ENCODE measurements around the gene OBP2A. TPM values are rescaled to one million over a fixed set of nuclear protein-coding genes. Genes with fewer than 3 reads are reported as not detected.
"Not testable (repeated sequence)": the region's sequence is repeated elsewhere in the genome, so short reads cannot be mapped to it uniquely, and the experiment has no call there.

OBP2A gene
- total and polyA plus RNA-seq, 12 donors, result not detected

DNA sequence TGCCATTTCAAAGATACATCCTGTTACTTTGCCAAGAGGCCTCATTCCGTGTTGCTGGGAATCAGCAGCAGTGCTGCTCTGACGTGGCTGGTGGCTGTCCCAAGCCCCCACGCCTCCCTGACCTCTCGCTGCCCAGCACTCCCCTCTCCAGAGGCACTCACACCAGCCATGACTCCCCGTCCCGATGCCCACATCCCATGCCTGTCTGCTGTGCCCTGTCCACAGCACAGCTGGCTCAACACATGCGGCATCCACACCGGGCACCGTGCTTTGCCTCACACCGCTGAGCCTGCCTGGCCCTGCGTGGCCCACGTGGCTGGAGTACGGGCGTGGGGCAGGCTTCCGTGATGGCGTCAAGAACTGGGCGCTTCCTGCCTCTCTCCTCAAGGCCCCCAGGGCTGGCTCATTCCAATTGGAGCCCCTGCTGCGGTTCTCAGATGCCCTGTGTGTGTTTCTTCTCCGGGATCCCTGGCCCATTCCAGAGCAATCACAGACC lies 32.5 kb upstream of the OBP2A start:
- intact Hi-C loops (cut with DNase I), result no loop called here
- WGBS, 2 donors, result 83 to 85% methylated on average over 18 to 19 of the region's 19 CpGs
- H3K27me3 ChIP-seq, result peaks cover 0 to 3% (median 0%) of the 10 kb centered on the region in 7 donors
- TF ChIP-seq, protein P1, sequence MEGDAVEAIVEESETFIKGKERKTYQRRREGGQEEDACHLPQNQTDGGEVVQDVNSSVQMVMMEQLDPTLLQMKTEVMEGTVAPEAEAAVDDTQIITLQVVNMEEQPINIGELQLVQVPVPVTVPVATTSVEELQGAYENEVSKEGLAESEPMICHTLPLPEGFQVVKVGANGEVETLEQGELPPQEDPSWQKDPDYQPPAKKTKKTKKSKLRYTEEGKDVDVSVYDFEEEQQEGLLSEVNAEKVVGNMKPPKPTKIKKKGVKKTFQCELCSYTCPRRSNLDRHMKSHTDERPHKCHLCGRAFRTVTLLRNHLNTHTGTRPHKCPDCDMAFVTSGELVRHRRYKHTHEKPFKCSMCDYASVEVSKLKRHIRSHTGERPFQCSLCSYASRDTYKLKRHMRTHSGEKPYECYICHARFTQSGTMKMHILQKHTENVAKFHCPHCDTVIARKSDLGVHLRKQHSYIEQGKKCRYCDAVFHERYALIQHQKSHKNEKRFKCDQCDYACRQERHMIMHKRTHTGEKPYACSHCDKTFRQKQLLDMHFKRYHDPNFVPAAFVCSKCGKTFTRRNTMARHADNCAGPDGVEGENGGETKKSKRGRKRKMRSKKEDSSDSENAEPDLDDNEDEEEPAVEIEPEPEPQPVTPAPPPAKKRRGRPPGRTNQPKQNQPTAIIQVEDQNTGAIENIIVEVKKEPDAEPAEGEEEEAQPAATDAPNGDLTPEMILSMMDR (IDR thresholded peaks at IDR 0.05), result no peak
- H3K4me3 ChIP-seq, result no peak overlapping the region
- peak in 1 of 2 donors; percentile 2 for DNase-seq
- H3K9me3 ChIP-seq, result peaks cover 0 to 19% (median 12%) of the 10 kb centered on the region in 11 donors
- peak in 3 of 8 donors; percentile 20 to 66 (median 24) for ATAC-seq
- no peaks in the 10 kb centered on the region for H3K36me3 ChIP-seq
- peaks cover 0 to 7% (median 0%) of the 10 kb centered on the region in 9 donors for H3K4me1 ChIP-seq
- H3K27ac ChIP-seq, result no peak overlapping the region

DNA sequence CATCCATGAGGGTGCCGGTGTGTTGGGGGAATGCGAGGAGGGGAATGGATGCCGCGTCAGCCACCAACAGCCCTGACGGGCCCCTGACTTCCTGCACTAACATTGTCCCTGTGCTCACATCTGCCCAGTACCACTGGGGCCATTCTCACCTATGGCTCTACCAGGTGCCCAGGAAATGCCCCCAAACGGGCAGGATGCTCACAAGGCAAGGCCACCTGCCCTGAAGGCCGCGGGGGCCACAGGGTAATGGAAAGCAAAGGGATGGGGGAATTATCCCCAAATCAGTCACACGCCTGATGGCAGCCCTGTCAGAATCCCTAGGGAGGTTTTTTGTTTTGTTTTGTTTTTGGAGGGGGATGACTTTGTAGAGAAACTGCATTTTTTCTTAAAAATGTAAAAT lies 32.0 kb upstream of the OBP2A start:
- DNase-seq; H3K36me3 ChIP-seq; H3K4me1 ChIP-seq; H3K27ac ChIP-seq; H3K4me3 ChIP-seq; ATAC-seq; H3K27me3 ChIP-seq; intact Hi-C loops (cut with DNase I): not testable (repeated sequence)
- H3K9me3 ChIP-seq, result peaks cover 0 to 15% (median 8%) of the 10 kb centered on the region in 11 donors
- 88% methylated on average over 9 of the region's 9 CpGs for WGBS, 2 donors

DNA sequence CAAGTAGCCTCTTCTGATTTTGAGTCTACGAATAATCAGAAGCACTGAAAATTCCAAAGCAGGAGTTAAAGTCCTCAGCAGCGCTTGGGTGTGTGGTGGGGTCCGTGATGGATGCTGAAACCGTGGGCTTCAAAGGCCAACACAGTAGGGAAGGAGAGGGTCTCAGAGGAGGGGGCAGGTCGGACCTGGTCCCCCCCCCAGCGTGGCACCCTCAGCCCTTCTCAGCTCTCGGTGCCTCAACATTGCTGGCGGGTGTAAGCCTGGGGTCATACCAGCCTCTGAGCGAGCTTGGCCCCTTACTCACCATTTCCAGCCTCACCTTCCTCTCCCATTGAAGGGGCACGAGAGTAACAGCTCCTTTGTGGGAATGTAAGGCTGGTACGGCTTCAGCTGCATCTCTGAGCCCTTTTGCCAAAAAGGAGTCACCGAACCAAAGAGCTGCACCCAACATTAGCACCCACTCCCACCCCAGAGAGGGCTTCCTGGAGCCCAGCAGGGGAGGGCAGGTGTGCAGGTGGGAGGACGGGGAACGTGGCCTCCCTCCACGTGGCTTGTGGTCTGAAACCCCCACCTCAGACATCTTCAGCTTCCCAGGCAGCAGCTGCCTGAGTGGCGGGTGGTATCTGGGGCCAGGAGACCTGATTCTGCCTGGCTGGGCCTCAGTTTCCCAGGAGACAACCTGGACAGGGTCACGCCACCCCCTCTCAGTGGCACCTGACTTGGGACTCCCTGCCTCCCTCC lies 31.4 kb upstream of the OBP2A start:
- Histone ChIP-seq H3K36me3 (no peaks in the 10 kb centered on the region), H3K9me3 (peaks cover 0 to 9% (median 2%) of the 10 kb centered on the region in 11 donors), H3K4me1 (peaks cover 0 to 7% (median 0%) of the 10 kb centered on the region in 9 donors), H3K27ac (no peak overlapping the region), H3K4me3 (no peak overlapping the region), H3K27me3 (peaks cover 0 to 3% (median 0%) of the 10 kb centered on the region in 7 donors)
- intact Hi-C loops (cut with DNase I), result no loop called here
- 85% methylated on average over 16 to 17 of the region's 17 CpGs for WGBS, 2 donors
- DNase-seq (no peak), ATAC-seq (no peak)
- TF ChIP-seq, protein P1 (IDR thresholded peaks at IDR 0.05), result no peak

DNA sequence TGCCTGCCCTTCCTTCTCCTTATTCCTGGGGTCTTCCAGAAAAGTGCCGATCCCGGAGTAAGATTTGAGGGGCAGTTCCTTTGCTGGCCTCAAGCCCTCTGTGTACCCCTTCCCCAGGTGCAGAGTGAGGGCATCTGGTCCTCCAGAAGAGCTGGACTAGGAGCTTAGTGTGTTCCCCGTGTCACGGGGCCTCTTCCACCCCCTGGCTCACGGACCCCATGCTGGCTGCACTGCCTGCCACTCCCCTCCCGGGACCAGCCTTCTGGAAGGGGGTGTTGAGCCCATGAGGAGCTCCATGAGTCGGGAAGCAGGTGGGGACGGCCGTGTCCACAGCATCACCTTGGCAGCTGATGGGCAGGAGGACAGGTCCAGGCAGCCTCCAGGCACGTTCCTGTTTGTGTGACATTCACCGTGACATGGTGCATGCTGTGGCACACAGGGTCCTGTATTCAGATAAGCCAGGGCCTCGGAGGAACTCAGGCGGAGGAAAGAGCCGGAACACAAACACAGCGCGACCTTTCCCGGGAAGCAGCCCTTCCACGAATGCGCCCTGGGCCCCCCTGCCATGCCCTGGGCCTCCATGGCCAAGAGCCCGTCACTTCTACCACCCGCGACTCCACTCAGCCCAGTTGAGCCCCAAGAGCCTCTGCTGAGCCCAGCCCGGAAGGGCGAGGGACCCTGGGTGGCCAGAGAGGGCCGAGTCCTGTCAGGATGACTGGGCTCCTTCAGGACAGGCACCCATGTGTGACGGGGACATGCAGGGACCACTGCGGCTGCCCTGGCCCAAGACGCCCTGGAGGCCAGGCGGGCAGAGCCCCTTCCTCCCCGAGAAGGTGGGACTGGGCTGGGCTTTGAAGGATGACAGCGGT lies 30.6 kb upstream of the OBP2A start:
- 83 to 87% methylated on average over 31 of the region's 31 CpGs for WGBS, 2 donors
- DNase-seq (no peak), ATAC-seq (peak in 3 of 8 donors; percentile 8 to 35 (median 14))
- peaks cover 0 to 1% (median 0%) of the 10 kb centered on the region in 11 donors for H3K9me3 ChIP-seq
- TF ChIP-seq, protein P1 (IDR thresholded peaks at IDR 0.05), result no peak
- intact Hi-C loops (cut with DNase I), result no loop called here
- H3K4me3 ChIP-seq, result no peak overlapping the region
- H3K27ac ChIP-seq, result peak overlapping the region in 2 of 10 donors; percentile 25 to 52
- peaks cover 0 to 7% (median 0%) of the 10 kb centered on the region in 9 donors for H3K4me1 ChIP-seq
- no peaks in the 10 kb centered on the region for H3K36me3 ChIP-seq
- peaks cover 0 to 3% (median 0%) of the 10 kb centered on the region in 7 donors for H3K27me3 ChIP-seq
